Smooth muscle cell (in vitro differentiated cells): Measurements from ENCODE around the gene C20orf204. TPM values are rescaled to one million over a fixed set of nuclear protein-coding genes. Genes with fewer than 3 reads are reported as not detected.

ENCODE experiments used
- DNase-seq: peaks from one replicate; lab custom pipeline; 2025; ENCODE audit not compliant: unreplicated experiment; lab: John Stamatoyannopoulos, UW
- H2AFZ ChIP-seq: fragments of 200-600 bp; sonication (generic); 2 replicates; pipeline ENCODE4 v1.6.0; 2016; ENCODE audit warnings: antibody characterized with exemption, low read depth, mild to moderate bottlenecking
- H3F3A ChIP-seq: fragments of 200-600 bp; sonication (generic); 2 replicates; pipeline ENCODE4 v1.6.0; 2017; ENCODE audit warnings: antibody characterized with exemption, low read depth
- H3K27ac ChIP-seq: fragments of 200-600 bp; sonication (generic); 2 replicates; pipeline ENCODE4 v1.5.1; 2016; ENCODE audit warnings: low read depth, mild to moderate bottlenecking
- H3K27me3 ChIP-seq: fragments of 200-600 bp; sonication (generic); 2 replicates; pipeline ENCODE4 v1.6.1; 2016; ENCODE audit warnings: low read depth, mild to moderate bottlenecking
- H3K36me3 ChIP-seq: fragments of 200-600 bp; sonication (generic); 2 replicates; pipeline ENCODE4 v1.5.1; 2016; ENCODE audit warnings: low read depth
- H3K4me1 ChIP-seq: fragments of 200-600 bp; sonication (generic); 2 replicates; pipeline ENCODE4 v1.5.1; 2016; ENCODE audit warnings: low read depth
- H3K4me2 ChIP-seq: fragments of 200-600 bp; sonication (generic); 2 replicates; pipeline ENCODE4 v1.6.0; 2016; ENCODE audit warnings: mild to moderate bottlenecking
- H3K4me3 ChIP-seq: fragments of 200-600 bp; sonication (generic); 2 replicates; pipeline ENCODE4 v1.5.1; 2016; ENCODE audit warnings: mild to moderate bottlenecking
- H3K79me2 ChIP-seq: fragments of 200-600 bp; sonication (generic); 2 replicates; pipeline ENCODE4 v1.6.0; 2016; ENCODE audit warnings: low read depth, mild to moderate bottlenecking
- H3K9ac ChIP-seq: fragments of 200-600 bp; sonication (generic); 2 replicates; pipeline ENCODE4 v1.6.0; 2016; ENCODE audit warnings: low read depth
- H3K9me3 ChIP-seq: fragments of 200-600 bp; sonication (generic); replicated peaks from 2 replicates; pipeline ENCODE4 v1.5.1; 2016; ENCODE audit warnings: low read depth
- H4K20me1 ChIP-seq: fragments of 200-600 bp; sonication (generic); 2 replicates; pipeline ENCODE4 v1.6.0; 2016; ENCODE audit warnings: low read depth
- WGBS: methylation state at CpG from one replicate; pipeline ENCODE4 v1.1.7; 2016; ENCODE audit warnings: low lambda C conversion rate; 5-methylcytosine and 5-hydroxymethylcytosine counted together
- polyA plus RNA-seq: library from polyadenylated mRNA; unstranded; fragments of >200 nt; fragmentation: Nextera tagmentation; extraction: Ambion mirVana; gene quantifications from 2 replicates; pipeline ENCODE4 v1.2.1, GENCODE V29; 2016
- total RNA-seq: library from RNA; depleted of rRNA; stranded (reverse); fragments of >200 nt; gene quantifications from 2 replicates; pipeline ENCODE4 v1.2.3, GENCODE V29; 2014
- TF ChIP-seq, protein P1 (sequence below): fragments of 200-600 bp; sonication (generic); IDR thresholded peaks from 2 replicates; pipeline ENCODE4 v1.5.1; 2017; ENCODE audit warnings: borderline replicate concordance, mild to moderate bottlenecking, antibody characterized with exemption; ENCODE audit not compliant: insufficient read depth, poor library complexity, severe bottlenecking

The C20orf204 gene
- total and polyA plus RNA-seq, 2 experiments from 2014 or later: 0.09 to 0.87 TPM

DNA sequence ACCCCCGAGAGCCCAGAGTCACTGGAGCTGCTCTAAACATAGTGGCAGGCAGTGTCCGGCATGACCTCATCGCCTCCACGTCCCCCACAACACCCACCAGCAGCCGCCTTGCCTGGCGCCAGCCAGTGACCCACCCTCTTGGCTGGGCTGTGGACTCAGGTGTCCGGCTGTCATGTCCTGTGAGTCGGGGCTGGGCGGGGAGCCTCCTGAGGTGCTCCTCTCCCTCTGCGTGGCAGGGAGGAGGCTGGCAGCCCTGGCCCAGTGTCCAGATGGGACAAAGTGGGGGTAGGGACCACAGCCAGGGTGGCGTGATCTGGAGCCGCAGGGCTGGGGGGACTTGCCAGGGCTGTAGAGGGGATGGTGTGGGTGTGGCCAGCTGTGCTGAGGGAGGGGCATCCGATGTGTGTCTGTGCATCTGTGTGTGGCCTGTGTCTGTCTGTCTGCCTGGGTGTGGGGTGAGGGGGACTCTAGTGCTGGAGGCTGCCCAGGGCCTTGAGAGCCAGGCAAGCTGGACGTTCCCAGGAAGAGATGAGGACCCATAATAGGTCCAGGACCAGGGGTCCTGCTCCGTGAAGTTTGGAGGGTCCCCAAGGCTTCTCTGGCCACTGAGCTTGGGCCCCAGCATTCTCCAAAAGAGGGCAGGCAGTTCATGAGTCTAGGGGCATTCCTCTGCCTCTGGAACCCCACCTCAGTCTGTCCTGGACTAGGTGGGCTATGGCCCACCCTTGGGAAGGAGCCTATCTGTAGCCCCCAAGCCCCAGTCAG lies 15.8 kb downstream of the C20orf204 start:
- Histone ChIP-seq H3K9me3 (no peaks in the 10 kb centered on the region), H3K36me3 (no peaks in the 10 kb centered on the region), H3K27ac (no peak overlapping the region), H2AFZ (no peak overlapping the region), H3K79me2 (no peaks in the 10 kb centered on the region), H3K4me1 (peaks cover 4% of the 10 kb centered on the region), H3K4me2 (no peak overlapping the region), H3K4me3 (no peak overlapping the region), H3F3A (peaks cover 11% of the 10 kb centered on the region), H3K9ac (no peak overlapping the region), H3K27me3 (peaks cover 8% of the 10 kb centered on the region), H4K20me1 (peaks cover 6% of the 10 kb centered on the region)
- 82% methylated on average over 15 of the region's 15 CpGs for WGBS
- DNase-seq: no peak
- TF ChIP-seq, protein P1, sequence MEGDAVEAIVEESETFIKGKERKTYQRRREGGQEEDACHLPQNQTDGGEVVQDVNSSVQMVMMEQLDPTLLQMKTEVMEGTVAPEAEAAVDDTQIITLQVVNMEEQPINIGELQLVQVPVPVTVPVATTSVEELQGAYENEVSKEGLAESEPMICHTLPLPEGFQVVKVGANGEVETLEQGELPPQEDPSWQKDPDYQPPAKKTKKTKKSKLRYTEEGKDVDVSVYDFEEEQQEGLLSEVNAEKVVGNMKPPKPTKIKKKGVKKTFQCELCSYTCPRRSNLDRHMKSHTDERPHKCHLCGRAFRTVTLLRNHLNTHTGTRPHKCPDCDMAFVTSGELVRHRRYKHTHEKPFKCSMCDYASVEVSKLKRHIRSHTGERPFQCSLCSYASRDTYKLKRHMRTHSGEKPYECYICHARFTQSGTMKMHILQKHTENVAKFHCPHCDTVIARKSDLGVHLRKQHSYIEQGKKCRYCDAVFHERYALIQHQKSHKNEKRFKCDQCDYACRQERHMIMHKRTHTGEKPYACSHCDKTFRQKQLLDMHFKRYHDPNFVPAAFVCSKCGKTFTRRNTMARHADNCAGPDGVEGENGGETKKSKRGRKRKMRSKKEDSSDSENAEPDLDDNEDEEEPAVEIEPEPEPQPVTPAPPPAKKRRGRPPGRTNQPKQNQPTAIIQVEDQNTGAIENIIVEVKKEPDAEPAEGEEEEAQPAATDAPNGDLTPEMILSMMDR: no peak

DNA sequence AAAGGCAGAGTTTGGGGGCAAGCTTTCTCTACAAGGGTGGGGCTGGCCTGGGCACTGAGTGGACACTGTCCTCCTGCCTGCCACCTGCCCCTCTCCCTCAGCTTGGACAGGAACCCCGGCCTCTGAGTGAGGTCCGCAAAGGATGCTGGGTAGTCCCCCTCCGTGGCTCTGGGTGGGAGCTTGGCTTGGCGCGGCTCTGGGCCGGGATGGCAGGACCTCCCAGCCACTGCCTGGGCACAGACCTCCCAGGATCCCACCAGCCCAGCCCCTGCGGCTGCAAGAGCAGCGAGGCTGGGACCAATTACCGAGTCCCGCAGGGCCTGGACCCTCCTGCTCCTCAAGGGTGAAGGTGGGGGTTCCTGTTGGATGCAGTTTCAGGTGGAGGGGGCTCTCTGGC lies 16.3 kb downstream of the C20orf204 start:
- no peaks in the 10 kb centered on the region for H3K79me2 ChIP-seq
- H4K20me1 ChIP-seq: peaks cover 6% of the 10 kb centered on the region
- no peaks in the 10 kb centered on the region for H3K36me3 ChIP-seq
- no peak for DNase-seq
- no peak overlapping the region for H3K9ac ChIP-seq
- H3K27me3 ChIP-seq: peaks cover 5% of the 10 kb centered on the region
- H3K4me1 ChIP-seq: peaks cover 4% of the 10 kb centered on the region
- no peak overlapping the region for H3K4me3 ChIP-seq
- H2AFZ ChIP-seq: no peak overlapping the region
- no peak overlapping the region for H3K4me2 ChIP-seq
- 87% methylated on average over 10 of the region's 10 CpGs for WGBS
- TF ChIP-seq, protein P1: no peak
- H3K27ac ChIP-seq: no peak overlapping the region
- H3F3A ChIP-seq: peaks cover 11% of the 10 kb centered on the region
- no peaks in the 10 kb centered on the region for H3K9me3 ChIP-seq

DNA sequence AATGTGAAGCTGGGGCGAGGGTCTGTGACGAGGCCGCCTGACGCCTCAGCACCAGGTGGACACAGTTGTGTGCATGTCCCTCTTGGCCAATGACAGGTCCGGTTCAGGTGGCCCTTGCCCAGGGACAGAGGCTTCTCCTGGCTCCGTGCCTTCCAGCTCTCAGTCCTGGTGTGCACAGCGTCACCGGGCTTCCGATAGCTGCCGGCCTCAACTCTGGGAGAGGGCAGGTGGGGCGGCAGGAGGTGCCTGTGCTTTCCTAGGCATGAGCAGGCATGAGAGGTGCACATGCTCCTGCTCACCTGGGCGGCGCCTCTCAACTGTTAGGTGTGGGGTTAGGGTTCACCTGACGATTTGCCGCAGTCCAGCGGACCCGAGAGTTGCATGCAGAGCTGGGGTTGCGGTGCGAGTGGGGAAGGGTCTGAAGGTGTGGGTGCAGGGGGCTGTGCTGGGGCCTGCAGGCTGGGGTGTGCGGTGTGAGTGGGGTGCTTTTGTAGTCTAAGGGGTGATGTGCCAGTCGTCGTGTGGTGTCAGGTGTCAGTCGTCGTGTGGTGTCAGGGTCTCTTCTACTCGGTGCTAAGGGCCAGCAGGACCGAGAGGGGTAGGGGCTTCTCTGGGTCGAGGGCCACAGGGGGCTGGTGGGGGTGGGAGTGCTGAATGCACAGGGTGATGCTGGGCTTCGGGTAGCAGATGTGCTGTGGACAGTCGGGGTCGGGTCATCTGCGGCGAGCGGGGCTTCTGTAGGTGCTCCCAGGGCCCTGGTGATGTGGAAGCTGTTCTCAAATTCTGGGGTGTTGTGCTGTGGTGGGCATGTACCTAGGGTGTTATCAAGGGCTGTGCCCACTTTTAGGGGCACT lies 17.2 kb downstream of the C20orf204 start:
- no peaks in the 10 kb centered on the region for H4K20me1 ChIP-seq
- no peaks in the 10 kb centered on the region for H3K79me2 ChIP-seq
- H3K27me3 ChIP-seq: no peaks in the 10 kb centered on the region
- H3K36me3 ChIP-seq: no peaks in the 10 kb centered on the region
- H2AFZ ChIP-seq: no peak overlapping the region
- peak overlapping the region; percentile 71 for H3K4me2 ChIP-seq
- H3K4me3 ChIP-seq: no peak overlapping the region
- H3K9me3 ChIP-seq: no peaks in the 10 kb centered on the region
- WGBS: 94% methylated on average over 29 of the region's 33 CpGs
- no peak for DNase-seq
- peaks cover 4% of the 10 kb centered on the region for H3K4me1 ChIP-seq
- H3F3A ChIP-seq: peaks cover 11% of the 10 kb centered on the region
- TF ChIP-seq, protein P1: no peak
- no peak overlapping the region for H3K27ac ChIP-seq
- no peak overlapping the region for H3K9ac ChIP-seq
